HG03280 (cell line): ENCODE results near the gene PRSS22.

Source experiments
- ATAC-seq: cut with Tn5 transposase; IDR thresholded peaks from one replicate; pipeline ENCODE4 v1.9.1; 2021; ENCODE audit warnings: mild to moderate bottlenecking, moderate library complexity; ENCODE audit not compliant: unreplicated experiment

PRSS22 gene

DNA sequence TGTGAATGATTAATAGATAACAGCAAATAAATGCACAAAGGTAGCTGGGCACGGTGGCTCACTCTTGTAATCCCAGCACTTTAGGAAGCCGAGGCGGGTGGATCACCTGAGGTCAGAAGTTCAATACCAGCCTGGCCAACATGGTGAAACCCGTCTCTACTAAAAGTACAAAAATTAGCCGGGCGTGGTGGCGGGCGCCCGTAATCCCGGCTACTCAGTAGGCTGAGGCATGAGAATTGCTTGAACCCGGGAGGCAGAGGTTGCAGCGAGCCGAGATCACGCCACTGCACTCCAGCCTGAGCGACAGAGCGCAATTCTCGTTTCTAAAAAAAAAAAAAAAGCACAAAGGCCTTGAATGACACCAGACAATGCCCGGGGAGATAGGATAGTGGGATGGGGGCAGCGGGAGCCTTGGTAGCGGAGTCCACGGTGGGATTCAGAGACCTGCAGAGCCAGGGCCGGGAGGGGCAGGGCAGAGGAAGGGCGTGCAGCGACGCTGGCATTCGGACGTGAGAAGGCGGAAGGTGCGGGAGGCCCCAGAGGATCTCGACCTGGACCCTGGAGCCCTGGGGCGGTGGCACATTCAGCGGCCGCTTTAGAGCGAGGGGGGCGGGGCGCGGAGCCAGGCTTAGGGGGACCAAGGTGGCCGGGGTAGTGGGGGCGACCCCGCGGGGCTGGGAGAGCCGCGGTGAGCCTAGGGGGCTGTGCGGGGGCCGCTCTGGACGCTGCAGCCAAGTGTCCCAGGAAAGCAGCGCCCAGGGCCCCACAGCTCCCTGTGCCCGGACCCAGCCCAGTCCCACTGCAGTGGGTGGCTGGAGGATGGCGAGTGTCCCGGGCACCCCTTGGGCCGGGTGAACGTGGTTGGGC, 24.0 kb upstream of the PRSS22 start:
- no peak for ATAC-seq

DNA sequence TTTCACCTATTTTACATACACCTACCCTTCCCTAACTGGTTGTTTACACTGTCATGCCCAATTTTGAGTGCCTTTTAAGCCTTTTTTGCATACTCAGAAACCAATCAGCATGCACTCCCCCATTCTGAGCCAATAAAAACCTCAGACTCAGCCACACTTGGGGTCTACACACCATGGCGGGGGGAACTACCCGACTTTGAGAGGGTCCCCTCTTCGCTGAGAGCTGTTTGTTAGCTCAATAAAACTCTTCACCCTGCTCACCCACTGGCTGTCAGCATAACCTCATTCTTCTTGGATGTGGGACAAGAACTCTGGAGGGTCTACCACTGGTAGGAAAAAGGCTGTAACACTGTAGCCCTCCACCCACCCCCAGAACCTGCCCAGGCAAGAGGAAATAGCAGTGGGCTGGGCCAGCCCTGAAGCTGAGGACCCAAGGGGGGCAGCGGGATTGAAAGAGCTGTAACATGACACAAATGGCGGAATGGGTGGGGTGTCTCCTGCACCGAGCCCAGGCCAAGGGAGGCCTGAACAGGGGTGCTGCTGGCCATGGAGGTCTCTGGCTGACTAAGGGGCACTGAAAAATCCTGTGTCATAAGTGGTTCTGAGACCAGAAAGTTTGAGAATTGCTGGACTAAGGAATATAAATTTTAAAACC, 22.0 kb upstream of the PRSS22 start:
- no peak for ATAC-seq

GRCh38 chr16:2874912-2875362, 17.0 kb upstream of the PRSS22 start:
- peak; percentile 76 for ATAC-seq

- no peak for ATAC-seq
Measured at GRCh38 chr16:2874032-2874911, 16.3 kb upstream of the PRSS22 start.

- no peak for ATAC-seq
Measured at GRCh38 chr16:2871926-2872325, 14.0 kb upstream of the PRSS22 start.

DNA sequence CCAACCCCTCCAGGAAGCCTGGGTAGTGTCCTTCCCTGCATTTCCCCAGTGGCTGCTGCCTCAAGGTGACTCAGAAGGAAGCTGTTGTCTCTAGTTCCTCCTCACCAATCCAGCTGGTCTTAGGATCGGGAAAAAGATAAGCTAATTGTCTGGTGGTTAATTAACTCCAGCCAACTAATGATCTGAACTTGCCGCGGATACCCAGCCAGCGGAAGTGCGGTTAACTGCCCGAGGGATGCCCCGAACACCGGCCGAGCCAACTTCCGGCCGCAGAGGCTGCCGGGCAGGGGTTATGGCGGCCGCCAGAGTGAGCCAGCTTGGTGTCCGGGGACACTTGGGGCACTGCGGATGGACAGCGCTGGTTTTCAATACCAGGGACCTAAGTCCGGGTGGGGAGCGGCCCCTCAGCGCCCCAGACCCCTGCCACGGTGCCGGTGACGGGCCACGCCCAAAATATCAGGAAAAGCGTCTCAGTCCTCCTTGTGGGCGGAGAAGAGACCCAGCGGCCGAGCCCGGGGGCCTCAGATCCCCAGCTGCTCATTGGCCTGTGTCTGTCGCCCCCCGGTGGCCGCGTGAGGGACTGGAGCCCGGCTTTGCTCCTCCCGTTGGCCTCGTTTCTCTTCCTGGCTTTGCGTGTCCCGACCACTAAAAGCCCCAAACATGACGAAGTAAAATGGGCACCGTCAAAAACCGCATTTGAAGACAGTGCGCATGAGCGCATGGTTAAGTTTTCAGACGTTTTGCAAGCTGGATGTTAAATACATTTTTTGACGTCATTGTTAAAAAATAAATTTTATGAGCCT, 10.2 kb upstream of the PRSS22 start:
- peak; percentile 90 for ATAC-seq

DNA sequence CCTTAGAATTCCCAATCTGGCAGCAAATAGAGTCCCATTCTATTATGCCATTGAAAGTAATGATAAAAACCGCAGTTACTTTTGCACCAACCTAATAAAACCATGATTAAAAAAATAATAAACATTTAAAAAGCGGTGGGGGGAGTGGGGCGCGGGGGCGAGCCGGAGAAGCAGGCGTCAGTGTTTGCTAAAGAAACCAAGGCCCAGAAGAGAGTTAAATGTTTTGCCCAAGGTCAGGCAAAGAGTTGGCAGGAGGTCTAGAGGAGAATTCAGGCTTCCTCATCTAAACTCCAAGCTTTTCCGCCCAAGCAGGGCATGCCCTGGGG, 9.7 kb upstream of the PRSS22 start:
- ATAC-seq, result no peak

DNA sequence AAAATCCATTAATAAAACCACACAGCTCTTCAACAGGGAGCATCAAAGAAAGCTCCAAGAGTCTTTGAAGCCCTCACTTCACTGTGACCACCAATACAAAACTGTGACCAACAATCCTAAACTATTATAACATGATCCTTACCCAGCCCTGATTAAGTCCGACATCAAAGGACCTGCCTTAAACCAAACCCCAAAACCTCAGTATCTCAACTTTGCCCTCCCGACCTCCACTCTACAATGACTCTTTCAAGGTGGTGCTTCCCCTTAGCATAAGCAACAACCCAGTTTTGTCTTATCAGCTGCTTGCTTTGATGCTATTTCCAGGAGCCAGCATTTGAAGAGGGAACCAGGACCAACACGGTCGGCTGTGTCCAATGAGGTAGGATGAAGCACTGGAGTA, 8.5 kb upstream of the PRSS22 start:
- no peak for ATAC-seq

DNA sequence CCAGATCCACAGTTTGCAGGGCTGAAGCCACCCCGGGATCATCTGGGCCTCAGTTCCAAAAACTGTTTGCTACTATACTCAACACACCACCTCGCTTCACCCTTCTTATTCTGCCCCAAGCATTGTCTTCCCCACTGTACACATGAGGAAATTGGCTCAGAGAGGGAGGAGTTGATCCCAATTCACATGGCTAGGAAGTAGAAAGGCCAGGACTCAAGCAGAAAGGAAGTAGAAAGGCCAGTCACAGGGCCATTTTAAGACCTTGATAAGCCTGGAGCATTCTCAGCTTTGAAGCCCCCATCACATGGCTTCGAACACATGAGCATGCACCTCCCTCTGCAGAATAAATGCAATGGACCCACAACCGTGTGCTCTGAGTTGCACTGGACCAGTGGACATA, 7.7 kb upstream of the PRSS22 start:
- ATAC-seq, result no peak

- ATAC-seq, result no peak
Measured at GRCh38 chr16:2860826-2861567, 3.0 kb upstream of the PRSS22 start.

GRCh38 chr16:2859686-2860265, 1.8 kb upstream of the PRSS22 start:
- ATAC-seq, result no peak

- no peak for ATAC-seq
Measured at GRCh38 chr16:2858245-2859025, 465 bp upstream of the PRSS22 start.

- ATAC-seq, result no peak
Measured at GRCh38 chr16:2856686-2857450, 1.1 kb downstream of the PRSS22 start.

DNA sequence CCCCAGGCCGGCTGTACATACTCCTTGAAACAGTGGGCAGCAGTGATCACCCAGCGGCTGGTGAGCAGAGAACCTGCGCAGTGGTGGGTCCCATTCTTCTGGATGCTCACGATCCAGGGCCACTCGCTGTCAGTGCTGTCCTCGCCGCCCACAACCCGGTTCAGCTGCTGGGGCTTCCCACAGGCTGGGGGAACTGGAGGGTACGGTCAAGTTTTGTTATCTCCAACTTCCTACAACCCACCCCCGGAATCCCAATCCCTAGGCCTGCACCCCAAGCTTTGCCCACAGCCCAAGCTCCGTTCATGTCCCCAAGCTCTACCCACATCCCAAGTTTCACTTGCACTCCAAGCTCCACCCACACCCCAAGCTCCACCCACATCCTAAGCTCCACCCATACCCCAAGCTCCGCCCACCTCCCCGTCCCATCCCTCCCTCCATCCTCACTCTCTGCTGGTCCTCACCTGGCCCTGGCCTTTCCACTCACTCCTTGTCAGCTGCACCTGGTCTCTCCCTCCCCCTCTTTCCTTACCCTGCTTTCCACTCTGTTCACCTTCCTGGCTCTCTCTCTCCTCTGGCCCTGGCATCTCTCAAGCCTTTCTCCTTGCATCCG, 1.8 kb downstream of the PRSS22 start:
- ATAC-seq, result no peak

GRCh38 chr16:2855536-2855935, 2.4 kb downstream of the PRSS22 start:
- ATAC-seq, result no peak

DNA sequence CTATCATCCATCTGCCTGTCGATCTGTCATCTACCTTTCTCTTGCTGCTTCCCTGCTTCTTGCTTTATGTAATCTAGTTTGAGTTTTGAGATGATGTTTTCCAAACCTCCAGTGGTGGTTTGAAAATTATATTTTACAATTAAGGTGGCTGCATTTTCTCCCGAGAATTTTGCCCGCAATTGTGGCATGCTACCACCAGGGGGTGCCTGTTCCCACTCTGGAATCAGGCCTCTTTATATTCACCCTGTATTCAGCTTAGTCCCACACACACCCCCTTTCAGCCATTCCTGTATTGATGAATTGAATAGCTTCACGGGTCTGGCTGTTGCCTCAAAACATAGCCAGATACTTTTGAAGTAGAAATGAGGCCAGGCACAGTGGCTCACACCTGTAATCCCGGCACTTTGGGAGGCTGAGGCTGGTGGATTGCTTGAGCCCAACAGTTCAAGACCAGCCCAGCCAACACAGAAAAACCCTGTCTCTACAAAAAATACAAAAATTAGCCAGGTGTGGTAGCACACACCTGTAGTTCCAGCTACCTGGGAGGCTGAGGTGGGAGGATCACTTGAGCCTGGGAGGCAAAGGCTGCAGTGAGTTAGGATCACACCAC, 3.2 kb downstream of the PRSS22 start:
- ATAC-seq, result no peak

- no peak for ATAC-seq
Measured at GRCh38 chr16:2853531-2854073, 4.4 kb downstream of the PRSS22 start.
